NCI-H510A treated with DMSO at 0.1 percent for 48 hours (cell line): ENCODE data around the gene BLTP2.
"Not testable (repeated sequence)": the region's sequence is repeated elsewhere in the genome, so short reads cannot be mapped to it uniquely, and the experiment has no call there.

ENCODE experiments used
- DNase-seq: peaks from one replicate; lab custom pipeline; 2025; lab: John Stamatoyannopoulos, UW

The BLTP2 gene

GRCh38 chr17:28644787-28645575 is at the start of gene BLTP2:
Gene BLTP2, minus strand, starts transcription at chr17:28645158. Its CDS starts 102 bp downstream, at chr17:28645056.
- peak; percentile 89 for DNase-seq

- no peak for DNase-seq
These were observed 48.9 kb upstream of the BLTP2 start for GRCh38 chr17:28693869-28694268.

- no peak for DNase-seq
These were observed 44.1 kb upstream of the BLTP2 start for GRCh38 chr17:28689011-28689410.

GRCh38 chr17:28688481-28688880 is 43.5 kb upstream of the BLTP2 start:
- no peak for DNase-seq

GRCh38 chr17:28686296-28686695 is 41.3 kb upstream of the BLTP2 start:
- no peak for DNase-seq

- no peak for DNase-seq
These were observed 40.4 kb upstream of the BLTP2 start for GRCh38 chr17:28685366-28685765.

- no peak for DNase-seq
These were observed 40.0 kb upstream of the BLTP2 start for GRCh38 chr17:28684963-28685362.

GRCh38 chr17:28682655-28683054 is 37.7 kb upstream of the BLTP2 start:
- no peak for DNase-seq

GRCh38 chr17:28675980-28676379 is 31.0 kb upstream of the BLTP2 start:
- DNase-seq: peak; percentile 13

GRCh38 chr17:28675490-28675889 is 30.5 kb upstream of the BLTP2 start:
- DNase-seq: no peak

- no peak for DNase-seq
These were observed 25.0 kb upstream of the BLTP2 start for GRCh38 chr17:28669918-28670317.

- no peak for DNase-seq
These were observed 22.9 kb upstream of the BLTP2 start for GRCh38 chr17:28667870-28668269.

- no peak for DNase-seq
These were observed 21.0 kb upstream of the BLTP2 start for GRCh38 chr17:28665994-28666393.

- no peak for DNase-seq
These were observed 18.8 kb upstream of the BLTP2 start for GRCh38 chr17:28663723-28664122.

GRCh38 chr17:28662527-28662829 is 17.5 kb upstream of the BLTP2 start:
- no peak for DNase-seq

GRCh38 chr17:28661635-28662526 is 16.9 kb upstream of the BLTP2 start, which contains the start of the genes SDF2 and SUPT6H:
Gene SDF2, minus strand, starts transcription at chr17:28661906. Its CDS starts 30 bp downstream, at chr17:28661876.
Gene SUPT6H, plus strand, starts transcription at chr17:28662205. Its CDS starts 11,197 bp downstream, at chr17:28673402.
- DNase-seq: peak; percentile 93

- DNase-seq: not testable (repeated sequence)
These were observed 14.5 kb upstream of the BLTP2 start for GRCh38 chr17:28659497-28659881.

- DNase-seq: not testable (repeated sequence)
These were observed 14.0 kb upstream of the BLTP2 start for GRCh38 chr17:28658766-28659496.

- DNase-seq: not testable (repeated sequence)
These were observed 13.4 kb upstream of the BLTP2 start for GRCh38 chr17:28658342-28658741.

- no peak for DNase-seq
These were observed 12.8 kb upstream of the BLTP2 start for GRCh38 chr17:28657756-28658155.

- DNase-seq: no peak
These were observed 10.2 kb upstream of the BLTP2 start for GRCh38 chr17:28655160-28655559.

- DNase-seq: no peak
These were observed 3.7 kb upstream of the BLTP2 start for GRCh38 chr17:28648698-28649097.
